ENCODE measurements around the gene FSTL4.
"Not testable (repeated sequence)": the region's sequence is repeated elsewhere in the genome, so short reads cannot be mapped to it uniquely, and the experiment has no call there.

The FSTL4 gene

DNA sequence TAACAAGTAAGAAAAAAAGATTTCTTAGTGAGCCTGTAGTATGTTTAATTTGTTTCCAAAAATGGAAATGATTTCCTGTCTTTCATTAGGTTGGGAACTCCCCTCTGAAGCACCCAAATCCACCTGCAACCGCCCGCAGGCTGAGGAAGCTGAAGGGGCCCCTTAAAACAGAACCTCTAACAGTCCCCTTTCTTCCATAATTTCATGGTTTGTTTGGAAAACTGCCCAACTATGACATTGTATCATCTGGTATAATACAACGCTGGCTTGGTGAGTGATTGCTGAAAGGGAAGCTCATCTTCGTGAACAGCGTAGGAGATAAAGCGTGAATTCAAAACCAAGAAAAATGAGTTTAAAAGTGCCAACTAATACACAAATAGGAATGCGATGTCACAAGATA is 215.5 kb downstream of the FSTL4 start:
- DNase-seq: no peak
- no peak overlapping the region for H3K4me3 ChIP-seq (ENCODE audit: low read length)

DNA sequence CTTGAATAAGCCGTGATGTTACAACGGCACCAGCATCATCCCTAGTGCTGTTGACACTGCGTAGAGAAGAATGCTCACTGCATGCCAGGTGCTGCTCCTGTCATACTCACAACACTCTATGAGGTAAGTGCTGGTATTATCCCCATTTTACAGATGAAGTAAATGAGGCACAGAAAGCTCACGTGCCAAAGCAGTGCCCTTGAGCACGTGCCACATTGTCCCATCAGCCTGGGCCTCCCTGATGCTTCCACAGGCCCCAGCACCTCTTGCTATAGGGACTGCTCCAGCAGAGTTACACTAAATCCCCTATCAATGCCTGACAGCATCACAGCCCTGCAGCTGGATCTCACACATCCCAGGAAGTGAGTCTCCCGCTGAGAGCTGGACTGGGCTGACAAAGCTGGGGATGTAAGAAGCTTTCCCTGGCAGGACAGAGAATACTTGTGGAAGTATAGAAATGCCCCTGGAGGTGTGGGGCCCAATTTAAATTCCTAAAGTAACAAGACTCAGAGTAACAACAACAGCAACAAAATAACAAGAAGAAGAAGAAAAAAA is 216.1 kb downstream of the FSTL4 start:
- DNase-seq: no peak
- H3K4me2 ChIP-seq (ENCODE audit: low read depth, low read length): no peak overlapping the region
- H3K27me3 ChIP-seq (replicated peaks; ENCODE audit: insufficient read depth, low read length): no peaks in the 10 kb centered on the region
- no peaks in the 10 kb centered on the region for H3K4me1 ChIP-seq (ENCODE audit: low read length)
- H2AFZ ChIP-seq (ENCODE audit: low read length): no peak overlapping the region
- H3K9me2 ChIP-seq (replicated peaks; ENCODE audit: insufficient read depth, low read length): no peaks in the 10 kb centered on the region
- no peaks in the 10 kb centered on the region for H3F3A ChIP-seq (ENCODE audit: insufficient read depth, low read length)
- H3K79me2 ChIP-seq (ENCODE audit: low read length): no peaks in the 10 kb centered on the region
- H4K20me1 ChIP-seq (ENCODE audit: insufficient read depth, low read length): no peaks in the 10 kb centered on the region
- no peak overlapping the region for H3K27ac ChIP-seq (ENCODE audit: low read length)
- no peaks in the 10 kb centered on the region for H3K9me3 ChIP-seq (replicated peaks; ENCODE audit: insufficient read depth, low read length)
- no peak overlapping the region for H3K9ac ChIP-seq (ENCODE audit: low read length)
- TF ChIP-seq EZH2 (optimal IDR thresholded peaks at IDR 0.05; ENCODE audit: low read depth, low read length): no peak
- no peak for TF ChIP-seq EZH2phosphoT487 (IDR thresholded peaks at IDR 0.05; ENCODE audit: low read length)
- TF ChIP-seq, protein P1, sequence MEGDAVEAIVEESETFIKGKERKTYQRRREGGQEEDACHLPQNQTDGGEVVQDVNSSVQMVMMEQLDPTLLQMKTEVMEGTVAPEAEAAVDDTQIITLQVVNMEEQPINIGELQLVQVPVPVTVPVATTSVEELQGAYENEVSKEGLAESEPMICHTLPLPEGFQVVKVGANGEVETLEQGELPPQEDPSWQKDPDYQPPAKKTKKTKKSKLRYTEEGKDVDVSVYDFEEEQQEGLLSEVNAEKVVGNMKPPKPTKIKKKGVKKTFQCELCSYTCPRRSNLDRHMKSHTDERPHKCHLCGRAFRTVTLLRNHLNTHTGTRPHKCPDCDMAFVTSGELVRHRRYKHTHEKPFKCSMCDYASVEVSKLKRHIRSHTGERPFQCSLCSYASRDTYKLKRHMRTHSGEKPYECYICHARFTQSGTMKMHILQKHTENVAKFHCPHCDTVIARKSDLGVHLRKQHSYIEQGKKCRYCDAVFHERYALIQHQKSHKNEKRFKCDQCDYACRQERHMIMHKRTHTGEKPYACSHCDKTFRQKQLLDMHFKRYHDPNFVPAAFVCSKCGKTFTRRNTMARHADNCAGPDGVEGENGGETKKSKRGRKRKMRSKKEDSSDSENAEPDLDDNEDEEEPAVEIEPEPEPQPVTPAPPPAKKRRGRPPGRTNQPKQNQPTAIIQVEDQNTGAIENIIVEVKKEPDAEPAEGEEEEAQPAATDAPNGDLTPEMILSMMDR (IDR thresholded peaks at IDR 0.05; ENCODE audit: low read length): no peak
- H3K36me3 ChIP-seq (replicated peaks; ENCODE audit: insufficient read depth, low read length): no peaks in the 10 kb centered on the region
- no peak overlapping the region for H3K4me3 ChIP-seq (ENCODE audit: low read length)

More for the DNA sequence above, 215.5 kb downstream of the FSTL4 start:
- Histone ChIP-seq H3K9ac (ENCODE audit: low read length) (no peak overlapping the region), H2AFZ (ENCODE audit: low read length) (no peak overlapping the region), H4K20me1 (ENCODE audit: insufficient read depth, low read length) (no peaks in the 10 kb centered on the region), H3F3A (ENCODE audit: insufficient read depth, low read length) (no peaks in the 10 kb centered on the region), H3K9me3 (replicated peaks; ENCODE audit: insufficient read depth, low read length) (no peaks in the 10 kb centered on the region), H3K4me1 (ENCODE audit: low read length) (no peaks in the 10 kb centered on the region), H3K27ac (ENCODE audit: low read length) (no peak overlapping the region), H3K36me3 (replicated peaks; ENCODE audit: insufficient read depth, low read length) (no peaks in the 10 kb centered on the region), H3K79me2 (ENCODE audit: low read length) (no peaks in the 10 kb centered on the region), H3K4me2 (ENCODE audit: low read depth, low read length) (no peak overlapping the region), H3K9me2 (replicated peaks; ENCODE audit: insufficient read depth, low read length) (no peaks in the 10 kb centered on the region), H3K27me3 (replicated peaks; ENCODE audit: insufficient read depth, low read length) (no peaks in the 10 kb centered on the region)
- TF ChIP-seq EZH2phosphoT487 (IDR thresholded peaks at IDR 0.05; ENCODE audit: low read length) (no peak), EZH2 (optimal IDR thresholded peaks at IDR 0.05; ENCODE audit: low read depth, low read length) (no peak)
- TF ChIP-seq, protein P1 (IDR thresholded peaks at IDR 0.05; ENCODE audit: low read length): no peak

DNA sequence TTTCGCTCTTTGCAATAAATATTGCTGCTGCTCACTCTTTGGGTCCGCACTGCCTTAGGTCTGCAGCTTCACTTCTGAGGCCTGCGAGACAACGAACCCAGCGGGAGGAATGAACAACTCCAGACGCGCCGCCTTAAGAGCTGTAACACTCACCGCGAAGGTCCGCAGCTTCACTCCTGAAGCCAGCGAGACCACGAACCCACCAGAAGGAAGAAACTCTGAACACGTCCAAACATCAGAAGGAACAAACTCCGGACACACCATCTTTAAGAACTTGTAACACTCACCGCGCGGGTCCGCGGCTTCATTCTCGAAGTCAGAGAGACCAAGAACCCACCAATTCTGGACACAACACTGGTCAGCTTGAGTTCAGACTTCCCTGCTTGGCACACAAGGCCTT is 217.1 kb downstream of the FSTL4 start:
- not testable (repeated sequence) for H3K4me1 ChIP-seq (ENCODE audit: low read length); H3K9ac ChIP-seq (ENCODE audit: low read length); H3K36me3 ChIP-seq (replicated peaks; ENCODE audit: insufficient read depth, low read length)

DNA sequence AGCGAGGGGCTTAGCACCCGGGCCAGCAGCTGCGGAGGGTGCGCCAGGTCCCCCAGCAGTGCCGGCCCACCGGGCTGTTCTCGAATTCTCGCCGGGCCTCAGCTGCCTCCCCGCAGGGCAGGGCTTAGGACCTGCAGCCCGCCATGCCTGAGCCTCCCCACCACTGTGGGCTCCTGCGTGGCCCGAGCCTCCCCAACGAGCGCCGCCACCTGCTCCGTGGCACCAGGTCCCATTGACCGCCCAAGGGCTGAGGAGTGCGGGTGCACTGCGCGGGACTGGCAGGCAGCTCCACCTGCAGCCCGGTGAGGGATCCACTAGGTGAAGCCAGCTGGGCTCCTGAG is 217.9 kb downstream of the FSTL4 start:
- not testable (repeated sequence) for H3K27me3 ChIP-seq (replicated peaks; ENCODE audit: insufficient read depth, low read length); H2AFZ ChIP-seq (ENCODE audit: low read length); H3K27ac ChIP-seq (ENCODE audit: low read length); H3K4me1 ChIP-seq (ENCODE audit: low read length); DNase-seq; H3K36me3 ChIP-seq (replicated peaks; ENCODE audit: insufficient read depth, low read length); H3F3A ChIP-seq (ENCODE audit: insufficient read depth, low read length); H4K20me1 ChIP-seq (ENCODE audit: insufficient read depth, low read length); H3K9ac ChIP-seq (ENCODE audit: low read length); H3K4me3 ChIP-seq (ENCODE audit: low read length); H3K4me2 ChIP-seq (ENCODE audit: low read depth, low read length); H3K9me3 ChIP-seq (replicated peaks; ENCODE audit: insufficient read depth, low read length); H3K79me2 ChIP-seq (ENCODE audit: low read length); H3K9me2 ChIP-seq (replicated peaks; ENCODE audit: insufficient read depth, low read length)

More for the DNA sequence above, 217.1 kb downstream of the FSTL4 start:
- not testable (repeated sequence) for DNase-seq; H3K27ac ChIP-seq (ENCODE audit: low read length); H3K27me3 ChIP-seq (replicated peaks; ENCODE audit: insufficient read depth, low read length); H3K4me2 ChIP-seq (ENCODE audit: low read depth, low read length); H2AFZ ChIP-seq (ENCODE audit: low read length); H4K20me1 ChIP-seq (ENCODE audit: insufficient read depth, low read length); H3F3A ChIP-seq (ENCODE audit: insufficient read depth, low read length); H3K79me2 ChIP-seq (ENCODE audit: low read length); H3K4me3 ChIP-seq (ENCODE audit: low read length); H3K9me2 ChIP-seq (replicated peaks; ENCODE audit: insufficient read depth, low read length); H3K9me3 ChIP-seq (replicated peaks; ENCODE audit: insufficient read depth, low read length)
